NCI-H1436 treated with DMSO at 0.1 percent for 48 hours (cell line): ENCODE results near the gene NCOA1.
"Not testable (repeated sequence)": the region's sequence is repeated elsewhere in the genome, so short reads cannot be mapped to it uniquely, and the experiment has no call there.

Experiments used
- DNase-seq: peaks from one replicate; lab custom pipeline; 2025; lab: John Stamatoyannopoulos, UW

NCOA1 gene

DNA sequence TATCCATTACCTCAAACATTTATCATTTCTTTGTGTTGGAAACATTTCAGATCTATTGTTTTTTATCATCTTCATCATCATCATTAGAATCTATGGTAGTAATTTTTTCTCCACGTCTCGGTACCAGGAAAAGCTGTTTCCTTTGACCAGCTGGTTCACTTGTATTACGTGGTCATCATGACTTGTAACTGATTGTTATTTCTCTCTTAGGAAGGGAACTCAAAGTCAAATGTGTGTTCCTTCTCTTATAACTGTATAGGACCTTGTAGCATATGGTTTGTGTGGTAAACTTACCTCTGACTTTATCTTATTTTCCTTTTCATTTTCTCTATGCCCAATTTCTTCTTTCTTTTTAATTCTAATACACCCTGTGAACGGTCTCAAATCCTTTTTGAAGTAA is 16.5 kb downstream of the NCOA1 start:
- no peak for DNase-seq

DNA sequence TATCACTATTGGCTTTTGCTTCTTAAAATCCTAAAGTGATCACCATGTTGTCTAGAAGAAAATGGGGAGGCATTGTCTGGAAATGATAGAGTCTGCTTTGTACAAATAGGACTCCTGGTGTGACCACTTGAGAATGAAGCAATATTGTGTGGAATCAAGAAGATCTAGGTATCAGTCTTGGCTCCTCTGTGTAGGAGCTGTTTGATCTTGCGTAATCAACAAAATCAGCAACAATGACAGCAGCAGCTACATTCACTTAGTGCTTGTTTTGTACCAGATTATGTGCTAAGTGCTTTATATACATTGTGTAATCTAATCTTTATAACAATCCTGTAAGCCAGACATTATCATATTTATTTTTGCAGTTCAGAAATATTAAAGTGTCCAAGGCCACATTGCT is 17.8 kb downstream of the NCOA1 start:
- DNase-seq, result no peak

DNA sequence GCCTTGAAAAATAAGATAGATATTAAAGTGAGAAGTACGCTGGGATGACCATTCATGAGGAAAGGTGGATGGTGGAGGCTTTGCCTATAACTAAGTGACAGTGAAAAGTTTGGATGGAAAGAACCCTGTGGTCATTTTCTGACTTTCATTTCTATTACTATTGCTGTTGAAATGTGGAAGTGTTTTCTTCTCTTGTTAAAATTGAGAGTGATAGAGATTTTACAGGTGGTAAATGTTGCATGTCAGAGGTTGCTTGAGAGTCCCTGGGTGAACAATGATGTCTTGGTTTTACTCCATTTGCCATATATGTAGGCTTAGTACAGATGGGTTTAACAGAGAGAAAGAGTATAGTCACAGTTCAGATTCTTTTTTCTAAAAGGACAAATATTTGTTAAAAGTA is 18.4 kb downstream of the NCOA1 start:
- DNase-seq, result no peak

GRCh38 chr2:24509840-24510239 is 18.8 kb downstream of the NCOA1 start:
- no peak for DNase-seq

DNA sequence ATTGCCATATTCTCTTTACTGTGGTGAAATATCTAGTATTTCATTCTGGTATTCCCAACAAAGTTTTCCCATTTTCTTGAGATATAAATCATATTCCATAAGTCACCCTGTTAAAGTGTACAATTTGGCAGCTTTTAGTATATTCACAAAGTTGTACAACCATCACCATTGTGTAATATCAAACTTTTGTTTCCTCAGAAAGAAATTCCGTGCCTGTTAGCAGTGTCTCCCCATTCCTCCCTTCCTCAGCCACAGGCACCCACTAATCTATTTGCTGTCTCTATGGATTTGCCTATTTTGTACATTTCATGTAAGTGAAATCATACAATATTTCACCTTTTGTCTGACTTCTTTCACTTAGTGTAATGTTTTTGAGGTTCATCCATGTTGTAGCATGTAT is 19.7 kb downstream of the NCOA1 start:
- DNase-seq, result no peak

DNA sequence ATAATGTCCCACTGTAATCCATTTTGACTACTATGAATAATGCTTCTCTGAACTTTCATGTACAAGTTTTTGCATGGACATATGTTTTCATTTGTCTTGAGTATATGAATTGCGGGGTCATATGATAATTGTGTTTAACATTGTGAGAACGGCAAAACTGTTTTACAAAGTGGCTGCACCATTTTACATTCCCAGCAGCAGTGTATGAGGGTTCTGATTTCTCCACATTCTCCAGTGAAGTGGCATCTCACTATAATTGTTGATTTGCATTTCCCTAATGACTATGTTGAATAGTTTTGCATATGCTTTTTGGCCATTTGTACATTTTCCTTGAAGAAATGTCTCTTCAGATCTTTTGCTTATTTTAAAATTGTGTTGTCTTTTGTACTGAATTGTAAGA is 20.1 kb downstream of the NCOA1 start:
- DNase-seq, result no peak

DNA sequence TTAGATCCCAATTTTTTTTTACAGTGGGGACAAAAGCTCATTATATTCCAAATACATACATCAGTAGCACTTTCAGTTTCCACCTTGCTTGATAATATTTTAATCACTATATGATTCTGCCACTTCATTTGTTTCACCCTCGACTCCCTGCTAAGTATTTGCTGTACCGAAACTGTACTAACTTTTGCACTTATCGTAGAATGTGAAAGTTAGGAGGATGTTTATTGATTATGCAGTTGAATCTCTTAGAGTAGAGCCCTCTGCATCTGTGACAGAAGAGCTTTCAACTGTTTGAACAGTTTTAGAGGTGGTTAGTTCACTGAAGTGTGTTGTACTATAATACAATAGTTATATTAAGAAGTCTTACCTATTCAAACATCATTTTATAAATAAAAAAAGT is 20.8 kb downstream of the NCOA1 start:
- no peak for DNase-seq

DNA sequence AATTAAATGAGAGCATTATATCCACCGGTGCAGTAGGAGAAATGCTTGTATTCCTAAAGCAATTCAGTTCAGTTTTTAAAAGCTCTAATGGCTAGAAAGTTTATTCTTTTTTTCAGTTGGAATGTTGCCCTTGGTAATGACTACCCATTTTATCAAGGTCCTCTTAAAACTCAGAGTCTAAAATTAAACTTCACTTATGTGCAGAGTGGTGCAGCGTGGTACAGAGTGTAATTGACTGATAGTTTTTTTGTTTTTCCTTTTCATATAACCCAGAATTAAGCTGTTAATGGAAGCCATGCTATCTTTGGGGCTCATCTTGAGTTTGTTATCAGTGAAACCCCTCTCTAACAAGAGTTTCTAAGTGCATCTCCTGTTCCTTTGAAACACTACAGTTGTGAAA is 21.4 kb downstream of the NCOA1 start:
- no peak for DNase-seq

DNA sequence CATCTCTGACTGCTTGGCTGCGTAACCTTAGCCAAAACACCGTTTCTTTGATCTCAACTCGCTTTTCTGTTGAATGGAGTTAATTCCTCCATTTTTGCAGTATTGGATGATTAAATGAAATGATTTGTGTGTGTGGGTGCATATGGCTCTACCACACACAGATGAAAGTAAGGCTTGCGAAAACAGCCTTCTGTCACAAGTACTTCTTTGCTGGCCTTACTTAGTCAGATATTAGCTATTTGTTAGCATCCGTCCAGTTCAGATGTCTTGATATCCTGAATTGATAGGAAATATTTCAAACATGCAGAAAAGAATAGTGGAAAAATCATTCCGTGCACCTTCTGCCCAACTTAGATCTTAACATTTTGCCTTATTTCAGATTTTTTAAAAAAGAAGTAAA is 21.8 kb downstream of the NCOA1 start:
- DNase-seq, result no peak

GRCh38 chr2:24513281-24514071 is 22.4 kb downstream of the NCOA1 start:
- no peak for DNase-seq

DNA sequence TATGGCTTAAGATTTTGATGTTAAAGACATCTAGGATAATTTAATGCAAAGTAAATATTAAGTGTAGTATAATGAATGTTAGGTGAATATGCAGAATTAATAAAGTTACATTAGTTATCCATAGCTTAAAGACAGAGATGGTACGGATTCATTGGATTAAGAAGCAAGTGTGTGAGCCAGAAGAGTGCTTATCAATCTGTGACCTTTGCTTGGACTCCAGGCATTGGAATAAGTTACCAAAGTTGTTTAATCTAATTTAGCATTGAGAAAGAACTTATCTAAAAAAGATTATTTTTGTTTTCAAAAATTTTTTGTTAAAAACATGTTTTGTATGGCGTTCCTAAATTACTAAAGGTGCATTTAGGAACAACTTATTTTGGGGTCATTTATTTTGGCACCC is 23.8 kb downstream of the NCOA1 start:
- no peak for DNase-seq

GRCh38 chr2:24515335-24515734 is 24.3 kb downstream of the NCOA1 start:
- DNase-seq, result no peak

- no peak for DNase-seq
Measured at GRCh38 chr2:24515831-24516230, 24.8 kb downstream of the NCOA1 start.

DNA sequence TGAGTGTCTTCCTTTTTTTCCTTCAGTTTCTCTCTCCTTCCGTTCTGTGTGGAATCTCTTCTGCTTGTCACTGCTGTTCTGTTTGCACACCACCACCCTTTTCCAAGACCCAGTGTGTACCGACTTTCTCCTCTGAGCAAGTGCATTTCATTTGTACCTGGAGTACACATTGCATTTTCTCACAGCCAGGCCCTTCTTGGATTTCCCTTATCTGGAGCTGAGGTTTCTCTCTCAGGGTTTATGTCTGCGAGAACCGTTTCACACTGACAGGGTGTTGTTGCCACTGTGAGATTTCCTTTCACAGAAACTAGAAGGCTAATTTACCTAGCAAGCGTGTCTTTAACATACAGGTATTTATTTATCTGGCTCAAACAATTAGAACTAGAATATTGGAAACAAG is 26.2 kb downstream of the NCOA1 start:
- DNase-seq, result no peak

DNA sequence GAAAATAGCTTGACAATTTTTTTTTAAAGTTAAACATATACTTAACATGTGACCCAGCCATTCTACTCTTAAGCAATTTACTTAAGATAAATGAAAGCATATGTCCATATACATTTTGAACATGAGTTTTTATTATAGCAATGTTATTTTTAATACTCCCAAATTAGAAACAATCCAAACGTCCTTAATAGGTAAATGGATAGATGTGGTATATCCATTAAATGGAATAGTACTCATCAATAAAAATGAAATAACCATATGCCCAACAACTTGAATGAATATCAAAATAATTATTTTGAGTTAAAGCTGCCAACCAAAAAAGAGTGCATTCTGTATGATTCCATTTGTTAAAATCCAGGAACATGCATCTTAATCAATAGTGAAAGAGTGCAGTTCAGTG is 29.1 kb downstream of the NCOA1 start:
- DNase-seq, result no peak

DNA sequence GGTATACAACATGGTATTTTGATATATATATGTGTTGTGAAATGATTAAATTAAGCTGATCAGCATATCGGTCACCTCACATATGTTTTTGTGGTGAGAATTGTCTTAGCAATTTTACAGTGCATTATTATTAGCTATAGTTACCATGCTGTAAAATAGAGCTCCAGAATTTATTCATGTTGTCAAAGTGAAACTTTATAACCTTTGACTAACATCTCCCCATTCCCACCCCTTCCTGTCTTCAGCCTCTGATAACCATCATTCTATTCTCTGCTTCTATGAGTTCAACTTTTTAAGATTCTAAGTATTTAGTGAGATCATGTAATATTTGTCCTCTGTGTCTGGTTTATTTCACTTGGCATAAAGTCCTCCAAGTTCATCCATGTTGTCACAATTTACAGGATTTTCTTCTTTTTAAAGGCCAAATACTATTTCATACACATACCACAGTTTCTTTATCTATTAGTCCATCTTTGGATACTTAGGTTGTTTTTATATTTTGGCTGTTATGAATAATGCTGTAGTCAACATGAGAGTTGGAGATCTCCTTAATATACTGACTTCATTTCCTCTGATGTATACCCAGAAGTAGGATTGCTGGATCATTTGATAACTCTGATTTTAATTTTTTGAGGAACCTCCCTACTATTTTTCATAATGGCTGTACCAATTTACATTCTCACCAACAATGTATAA is 30.3 kb downstream of the NCOA1 start:
- no peak for DNase-seq

- DNase-seq, result no peak
Measured at GRCh38 chr2:24521975-24522639, 31.1 kb downstream of the NCOA1 start.

- no peak for DNase-seq
Measured at GRCh38 chr2:24527536-24527935, 36.5 kb downstream of the NCOA1 start.

- no peak for DNase-seq
Measured at GRCh38 chr2:24530796-24531195, 39.7 kb downstream of the NCOA1 start.

- DNase-seq, result not testable (repeated sequence)
Measured at GRCh38 chr2:24531610-24532009, 40.6 kb downstream of the NCOA1 start.

DNA sequence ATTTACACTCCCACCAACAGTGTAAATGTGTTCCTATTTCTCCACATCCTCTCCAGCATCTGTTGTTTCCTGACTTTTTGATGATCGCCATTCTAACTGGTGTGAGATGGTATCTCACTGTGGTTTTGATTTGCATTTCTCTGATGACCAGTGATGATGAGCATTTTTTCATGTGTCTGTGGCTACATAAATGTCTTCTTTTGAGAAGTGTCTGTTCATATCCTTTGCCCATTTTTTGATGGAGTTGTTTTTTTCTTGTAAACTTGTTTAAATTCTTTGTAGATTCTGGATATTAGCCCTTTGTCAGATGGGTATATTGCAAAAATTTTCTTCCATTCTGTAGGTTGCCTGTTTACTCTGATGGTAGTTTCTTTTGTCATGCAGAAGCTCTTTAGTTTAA is 41.0 kb downstream of the NCOA1 start:
- DNase-seq, result not testable (repeated sequence)

DNA sequence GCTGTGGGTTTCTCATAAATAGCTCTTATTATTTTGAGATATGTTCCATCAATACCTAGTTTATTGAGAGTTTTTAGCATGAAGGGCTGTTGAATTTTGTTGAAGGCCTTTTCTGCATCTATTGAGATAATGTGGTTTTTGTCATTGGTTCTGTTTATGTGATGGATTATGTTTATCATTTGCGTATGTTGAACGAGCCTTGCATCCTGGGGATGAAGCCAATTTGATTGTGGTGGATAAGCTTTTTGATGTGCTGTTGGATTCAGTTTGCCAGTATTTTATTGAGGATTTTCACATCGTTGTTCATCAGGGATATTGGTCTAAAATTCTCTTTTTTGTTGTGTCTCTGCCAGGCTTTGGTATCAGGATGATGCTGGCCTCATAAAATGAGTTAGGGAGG is 42.5 kb downstream of the NCOA1 start:
- not testable (repeated sequence) for DNase-seq

DNA sequence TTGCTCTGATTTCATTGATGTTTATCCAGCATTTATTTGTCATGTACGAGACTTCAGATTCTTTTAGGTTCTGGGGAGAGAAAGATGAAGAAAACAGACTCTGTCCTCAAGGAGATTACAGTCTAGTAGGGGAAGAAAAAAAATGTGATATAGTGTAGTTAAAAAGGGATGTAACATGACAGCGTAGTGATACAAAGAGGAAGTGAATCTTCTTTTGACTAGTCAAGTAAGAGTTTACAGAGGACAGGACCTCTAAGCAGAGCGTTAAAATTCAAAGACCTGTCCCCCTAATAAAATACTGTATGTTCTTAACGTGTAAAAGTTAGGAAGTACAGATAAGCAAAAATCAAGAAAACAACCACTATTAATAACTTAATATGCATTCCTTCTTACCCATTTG is 47.7 kb downstream of the NCOA1 start:
- no peak for DNase-seq
